Dedifferentiated amniotic fluid mesenchymal stem cell (primary cell): ENCODE data around the gene OR8H3.
"Not testable (repeated sequence)": the region's sequence is repeated elsewhere in the genome, so short reads cannot be mapped to it uniquely, and the experiment has no call there.

Experiments used
- DNase-seq: peaks from one replicate; pipeline ENCODE4 v3.0.0-alpha.2; 2016; ENCODE audit errors: extremely low spot score

Gene OR8H3

GRCh38 chr11:56122073-56122472, at the start of gene OR8H3:
Gene OR8H3, plus strand, starts transcription at chr11:56122373. Its CDS starts 0 bp downstream, at chr11:56122373.
- no peak for DNase-seq

DNA sequence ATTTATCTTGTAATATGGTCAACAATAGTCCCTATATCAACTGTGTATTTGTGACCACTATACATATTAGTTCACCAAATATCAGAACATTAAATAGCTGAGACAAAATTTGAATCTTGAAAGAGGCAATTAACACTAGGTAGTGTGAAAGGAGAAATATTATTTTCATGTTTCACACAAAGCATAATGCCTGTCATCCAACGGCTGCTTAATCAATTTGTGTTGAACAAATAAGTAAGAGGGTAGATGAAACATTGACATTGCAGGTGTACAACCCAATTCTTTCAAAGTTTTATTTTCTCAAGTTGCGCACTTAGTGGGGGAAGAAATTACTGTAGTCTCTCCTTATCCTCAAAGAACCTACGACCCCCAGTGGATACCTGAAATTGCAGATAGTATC, 32.5 kb upstream of the OR8H3 start:
- DNase-seq: no peak

DNA sequence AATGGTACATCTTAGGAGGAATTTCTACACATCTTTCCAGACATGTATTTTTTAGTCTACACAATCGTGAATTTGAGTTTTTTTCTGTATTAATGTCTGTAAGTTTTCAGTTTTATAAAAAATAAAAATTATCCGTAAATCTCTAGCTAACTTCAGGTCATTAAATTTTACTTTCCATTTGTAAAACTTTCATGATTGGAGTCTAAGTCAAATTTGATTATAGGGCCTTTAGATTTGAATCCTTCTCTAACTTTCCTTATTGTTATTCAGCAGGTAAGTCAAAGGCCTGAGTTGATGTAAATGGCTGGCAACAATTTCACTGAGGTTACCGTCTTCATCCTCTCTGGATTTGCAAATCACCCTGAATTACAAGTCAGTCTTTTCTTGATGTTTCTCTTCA, 29.2 kb upstream of the OR8H3 start, which contains the start of gene OR8I2:
OR8I2 (plus strand) TSS at position 301 of the 400 bp plus-strand sequence; CDS start at position 301, 0 bp downstream.
- no peak for DNase-seq

DNA sequence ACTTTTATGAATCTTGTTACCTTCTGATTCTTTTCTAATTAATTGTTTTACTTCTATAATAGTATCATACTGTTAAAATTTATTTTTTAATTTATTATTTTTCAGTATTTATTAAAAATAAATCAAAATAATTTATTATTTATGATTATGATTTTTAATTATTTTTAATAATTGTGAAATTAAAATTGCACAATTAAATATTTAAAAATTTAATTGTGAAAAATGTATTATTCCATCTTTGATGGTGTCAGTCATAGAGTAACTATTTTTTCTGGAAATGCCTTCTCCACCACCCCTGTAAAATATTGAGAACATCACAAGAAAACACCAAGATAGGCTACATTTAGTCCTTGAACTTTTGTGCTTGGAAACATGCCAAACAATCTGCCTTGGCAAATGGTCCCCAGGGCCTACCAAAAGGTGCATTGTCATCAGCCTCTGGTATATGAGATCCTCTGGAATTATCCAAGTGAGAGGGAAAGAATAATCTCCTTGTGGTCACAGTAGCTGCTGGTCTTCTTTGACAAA, 18.9 kb upstream of the OR8H3 start, which contains the start of gene OR8H2:
OR8H2 (plus strand) TSS at position 478 of the 528 bp plus-strand sequence. CDS start 1,356 bp downstream, outside the sequence.
- no peak for DNase-seq

DNA sequence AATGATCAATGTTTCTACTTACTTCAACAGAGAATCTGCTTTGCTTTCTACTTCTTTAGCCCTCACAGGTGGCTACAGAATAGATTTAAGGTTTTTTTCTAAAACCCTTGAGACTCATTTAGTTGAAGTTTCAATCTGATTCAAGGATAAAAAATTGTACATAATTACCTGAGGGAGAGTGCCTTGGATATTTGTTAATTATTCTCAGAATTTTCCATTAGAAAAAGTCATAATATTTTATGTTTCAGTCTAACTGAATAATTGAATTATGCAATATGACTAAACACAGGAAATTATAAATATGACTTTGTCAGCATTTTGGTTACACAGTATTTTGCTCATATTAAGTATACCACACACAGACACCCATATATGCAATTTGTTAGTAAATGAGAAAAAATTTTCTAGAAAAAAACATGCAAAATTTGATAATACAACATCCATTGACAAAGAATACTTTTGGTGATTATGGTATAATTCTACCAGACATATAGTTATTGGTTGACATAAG, 18.0 kb downstream of the OR8H3 start, which contains the start of gene OR8J3:
OR8J3 (minus strand) TSS at position 51 of the 511 bp plus-strand sequence. CDS start 2,483 bp downstream, outside the sequence.
- DNase-seq: no peak

- not testable (repeated sequence) for DNase-seq
Observed at GRCh38 chr11:56143681-56144080, 21.5 kb downstream of the OR8H3 start.

DNA sequence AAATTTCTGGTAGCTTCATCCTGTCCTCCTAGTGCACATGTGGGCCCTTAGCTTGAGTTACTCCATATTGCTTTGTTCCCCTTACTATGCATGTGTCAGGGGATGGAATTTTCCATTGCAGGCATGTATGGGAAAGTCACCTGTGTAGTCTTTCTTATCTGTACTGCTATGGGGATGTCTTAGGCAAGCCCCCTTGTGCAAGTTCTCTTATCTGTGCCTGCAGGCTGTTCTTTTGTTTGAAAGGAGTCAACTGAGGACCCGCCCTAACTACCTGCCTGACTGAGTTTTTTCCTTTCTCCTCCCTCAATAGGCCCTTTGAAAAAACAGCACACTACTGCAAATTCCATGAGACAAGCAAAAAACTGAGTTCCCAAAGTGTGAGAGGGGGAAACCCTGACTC, 29.2 kb downstream of the OR8H3 start:
- DNase-seq: no peak

- no peak for DNase-seq
Observed at GRCh38 chr11:56152333-56152732, 30.2 kb downstream of the OR8H3 start.

DNA sequence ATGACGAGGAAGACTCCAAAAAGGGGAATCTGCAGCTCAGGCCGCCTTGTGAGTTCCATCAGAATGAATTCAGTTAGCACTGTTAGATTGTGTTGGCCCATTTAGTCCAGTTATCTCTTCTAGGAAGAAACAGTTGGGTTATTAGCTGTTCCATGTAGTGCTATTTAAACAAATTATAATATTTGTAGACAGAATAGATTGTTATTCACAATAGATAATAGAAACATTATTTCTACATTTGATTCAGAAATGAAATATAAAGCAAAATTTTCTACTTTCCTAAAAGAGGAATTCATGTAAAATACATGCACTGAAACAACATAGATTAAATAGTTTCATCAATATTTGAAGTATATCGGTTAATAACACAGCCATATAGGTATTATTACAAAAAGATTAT, 38.0 kb downstream of the OR8H3 start, which contains the start of gene OR8K5:
OR8K5 (minus strand) TSS at position 101 of the 400 bp plus-strand sequence; CDS start at position 101, 0 bp downstream.
- DNase-seq: no peak

- no peak for DNase-seq
Observed at GRCh38 chr11:56163804-56164203, 41.6 kb downstream of the OR8H3 start.

GRCh38 chr11:56172256-56172830, 50.2 kb downstream of the OR8H3 start:
- no peak for DNase-seq
